GM18868 (cell line): Measurements from ENCODE around the gene PPP2R5D.
"Not testable (repeated sequence)": the region's sequence is repeated elsewhere in the genome, so short reads cannot be mapped to it uniquely, and the experiment has no call there.

Source experiments
- ATAC-seq: cut with Tn5 transposase; IDR thresholded peaks from one replicate; pipeline ENCODE4 v1.9.1; 2021; ENCODE audit warnings: mild to moderate bottlenecking, moderate library complexity; ENCODE audit not compliant: unreplicated experiment

Gene PPP2R5D

DNA sequence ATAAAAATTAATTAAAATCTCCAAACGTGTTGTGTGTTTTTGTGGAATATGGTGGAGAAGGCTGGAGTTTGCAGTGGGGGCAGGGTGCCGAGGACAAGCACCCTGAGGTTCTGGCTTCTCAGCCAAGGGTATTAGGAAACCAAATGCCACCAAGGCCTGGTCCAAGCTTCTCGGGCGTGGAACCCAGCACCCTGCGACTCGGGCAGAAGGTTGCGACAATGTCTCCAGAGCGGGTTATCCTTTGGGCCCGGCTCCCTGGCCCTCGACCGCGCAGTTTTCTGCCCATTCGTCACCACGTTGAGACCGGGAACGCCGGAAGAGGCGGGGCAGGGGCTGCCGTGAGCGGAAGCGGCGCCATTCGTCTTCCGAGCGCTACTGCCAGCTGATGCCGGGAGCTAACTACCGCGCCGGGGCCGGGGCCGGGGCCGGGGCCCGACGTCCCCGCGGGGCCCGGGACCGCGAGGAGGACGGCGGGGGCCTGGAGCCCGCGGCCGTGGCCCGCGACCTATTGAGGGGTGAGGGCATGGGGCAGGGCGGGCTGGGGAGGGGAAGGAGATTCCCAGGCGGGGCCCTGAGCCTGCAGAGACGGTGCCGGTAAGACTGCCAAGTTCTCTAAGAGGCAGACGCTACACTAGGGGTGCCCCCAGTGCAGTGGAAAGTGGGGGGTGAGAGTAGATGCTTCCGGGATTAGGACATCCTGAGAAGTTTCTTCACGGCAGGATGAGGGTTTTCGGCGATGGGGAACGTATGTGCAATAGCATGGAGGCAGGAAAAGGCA, 37.1 kb downstream of the PPP2R5D start, which contains the start of gene RRP36:
Gene RRP36 (plus strand): TSS at position 354 of the 778 bp plus-strand sequence. CDS start 32 bp downstream, at position 386.
- ATAC-seq = peak; percentile 81

DNA sequence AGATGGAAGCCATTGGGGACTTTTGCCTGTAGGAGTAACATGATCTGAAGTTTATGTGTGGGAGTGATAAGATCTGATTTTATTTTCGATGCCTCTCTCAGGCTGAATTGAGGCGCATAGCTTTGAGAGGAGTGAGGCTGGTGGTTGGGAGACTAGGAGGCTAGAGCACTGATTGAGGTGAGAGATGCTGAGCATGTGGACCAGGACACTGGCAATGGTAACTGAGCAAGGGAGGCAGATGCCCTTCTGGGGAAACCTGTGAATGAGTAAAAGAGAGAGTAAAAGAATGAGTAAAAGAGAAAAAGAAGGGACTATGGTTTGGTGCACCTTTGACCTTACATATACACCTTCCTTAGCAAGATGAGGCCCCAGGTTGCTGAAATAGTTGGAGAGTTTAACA, 40.1 kb downstream of the PPP2R5D start:
- ATAC-seq = no peak

DNA sequence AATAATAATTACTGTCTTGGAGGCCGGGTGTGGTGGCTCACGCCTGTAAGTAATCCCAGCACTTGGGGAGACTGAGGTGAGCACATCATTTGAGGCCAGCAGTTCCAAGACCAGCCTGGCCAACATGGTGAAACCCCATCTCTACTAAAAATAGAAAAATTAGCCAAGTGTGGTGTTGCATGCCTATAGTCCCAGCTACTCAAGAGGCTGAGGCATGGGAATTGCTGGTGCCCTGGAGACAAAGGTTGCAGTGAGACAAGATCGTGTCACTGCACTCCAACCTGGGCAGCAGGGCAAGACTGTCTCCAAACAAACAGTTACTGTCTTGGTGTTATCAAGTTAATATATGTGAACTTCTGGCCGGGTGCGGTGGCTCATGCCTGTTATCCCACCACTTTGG, 42.0 kb downstream of the PPP2R5D start:
- ATAC-seq = no peak

DNA sequence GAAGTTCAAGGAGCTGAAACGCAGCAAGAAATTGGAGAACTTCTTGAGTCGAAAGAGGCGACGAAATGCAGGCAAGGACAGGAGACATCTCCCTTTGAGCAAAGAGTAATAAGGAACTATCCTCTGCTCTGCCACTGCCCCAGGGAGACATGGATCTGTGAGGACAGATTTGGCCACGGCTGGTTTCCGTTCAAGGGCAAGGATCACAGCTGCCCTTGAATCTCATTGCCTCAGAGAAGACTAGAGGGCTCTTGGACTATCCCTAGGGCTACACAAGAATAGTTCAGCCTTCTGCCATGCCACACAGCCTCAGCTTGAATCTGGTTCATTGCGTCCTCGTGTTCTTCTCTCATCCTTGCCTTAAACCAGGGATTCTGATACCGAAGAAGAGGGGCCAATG, 44.8 kb downstream of the PPP2R5D start:
- ATAC-seq = no peak

DNA sequence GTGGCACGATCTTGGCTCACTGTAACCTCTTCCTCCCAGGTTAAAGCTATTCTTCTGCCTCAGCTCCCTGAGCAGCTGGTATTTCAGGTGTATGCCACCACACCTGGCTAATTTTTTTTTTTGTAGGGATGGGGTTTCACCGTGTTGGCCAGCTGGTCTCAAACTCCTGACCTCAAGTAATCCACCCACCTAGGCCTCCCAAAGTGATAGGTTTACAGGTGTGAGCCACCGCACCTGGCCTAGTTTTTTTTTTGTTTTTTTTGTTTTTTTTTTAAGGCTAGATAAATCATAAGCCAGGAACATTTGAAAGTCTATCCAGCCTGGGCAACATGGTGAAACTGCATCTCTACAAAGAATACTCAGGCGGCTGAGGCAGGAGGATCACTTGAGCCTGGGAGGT, 48.0 kb downstream of the PPP2R5D start:
- no peak for ATAC-seq

DNA sequence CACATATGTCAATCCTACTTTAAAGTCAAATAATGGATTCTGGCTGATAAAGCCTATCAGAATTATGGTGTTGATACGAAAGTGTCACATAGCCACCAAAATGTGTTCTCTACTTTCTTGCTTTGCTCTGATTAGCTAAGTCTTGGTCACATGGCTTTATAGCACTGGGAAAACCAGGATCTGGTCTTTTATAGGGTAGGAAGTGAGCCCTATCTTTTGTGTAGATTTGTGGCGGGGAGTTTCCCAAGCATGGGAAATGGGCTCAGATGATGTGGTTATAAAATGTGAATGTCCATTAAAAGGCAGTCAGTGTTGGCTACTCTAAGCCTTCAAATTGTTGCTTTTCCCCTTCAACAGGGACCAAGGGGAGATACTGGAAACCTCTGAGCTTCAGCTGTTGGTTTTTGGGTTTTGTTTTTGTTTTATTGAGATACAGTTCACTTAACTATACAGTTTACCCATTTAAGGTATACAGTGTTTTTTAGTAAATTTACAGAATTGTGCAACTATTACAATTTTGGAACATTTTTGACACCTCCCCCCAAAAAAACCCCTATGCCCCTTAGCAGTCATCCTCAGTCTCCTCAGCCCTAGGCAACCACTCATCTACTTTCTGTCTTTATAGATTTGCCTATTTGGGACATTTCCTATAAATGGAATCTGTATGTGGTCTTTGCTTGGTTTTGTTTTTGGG, 49.3 kb downstream of the PPP2R5D start:
- ATAC-seq = no peak

DNA sequence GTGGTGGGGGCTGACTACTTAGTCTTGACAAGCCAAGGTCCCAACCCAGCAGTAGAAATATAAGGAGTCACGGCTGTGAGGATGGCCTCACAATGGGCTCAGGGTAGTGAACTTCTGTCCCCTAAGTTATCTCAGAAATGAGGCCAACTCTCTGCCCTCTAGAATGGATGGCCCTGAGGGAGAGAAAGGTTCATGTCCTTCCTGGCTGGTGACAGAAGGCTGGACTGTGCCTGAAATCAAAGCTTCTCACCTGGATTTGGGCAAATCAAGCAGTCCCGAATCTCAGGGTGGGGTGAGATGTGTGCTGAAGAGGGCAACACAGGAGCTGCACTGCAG, 49.8 kb downstream of the PPP2R5D start:
- ATAC-seq = no peak

DNA sequence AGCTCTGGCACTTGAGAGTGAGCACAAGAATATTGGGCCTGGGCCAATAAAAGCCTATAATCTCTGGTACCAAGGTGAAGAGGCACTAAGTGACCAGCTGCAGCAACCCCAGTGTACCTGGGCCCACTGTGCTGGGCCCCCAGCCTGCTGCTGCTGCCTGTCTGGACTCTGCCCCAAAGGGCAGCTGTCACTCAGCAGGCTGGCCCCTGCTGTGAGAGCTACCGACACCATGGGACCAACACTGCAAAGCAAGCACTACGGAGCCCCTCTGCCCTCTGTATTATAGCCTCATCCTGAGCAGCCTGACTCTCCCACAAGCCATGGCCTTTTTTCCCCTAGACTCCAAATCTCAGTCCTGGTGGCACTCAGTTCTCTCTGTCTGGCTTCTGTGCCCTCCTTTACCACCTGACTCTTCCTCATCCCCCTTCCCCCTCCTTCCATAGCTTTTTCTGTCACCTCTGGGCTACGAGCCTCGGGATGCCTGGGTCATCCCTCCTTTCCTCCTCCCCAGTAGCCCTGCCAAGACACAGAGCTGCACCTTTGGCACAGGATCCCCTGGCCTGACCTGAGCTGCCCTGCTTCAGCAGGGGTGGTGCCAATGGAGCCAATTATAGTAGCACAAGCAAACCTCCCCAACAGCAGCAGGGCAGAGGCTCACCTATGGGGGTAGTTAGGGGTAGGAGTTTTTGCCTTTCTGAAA, 51.3 kb downstream of the PPP2R5D start:
- no peak for ATAC-seq

DNA sequence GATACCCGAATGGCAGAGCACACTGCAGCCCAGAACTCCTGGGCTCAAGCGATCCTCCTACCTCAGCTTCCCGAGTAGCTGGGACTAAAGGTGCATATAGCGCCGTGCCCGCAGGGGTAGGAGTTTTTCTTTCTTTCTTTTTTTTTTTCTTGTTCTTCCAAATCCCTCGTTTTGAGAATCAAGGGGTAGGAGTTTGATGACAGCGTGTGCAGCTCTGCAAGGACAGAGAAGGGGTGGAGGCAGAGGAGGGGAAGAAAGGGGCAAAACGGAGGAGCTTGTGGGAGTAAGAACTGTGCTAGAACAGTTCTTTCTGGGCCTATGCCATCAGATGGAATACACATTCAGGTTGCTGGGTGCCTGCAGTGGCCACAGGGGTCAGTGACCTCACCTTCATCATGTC, 52.3 kb downstream of the PPP2R5D start:
- ATAC-seq = no peak

DNA sequence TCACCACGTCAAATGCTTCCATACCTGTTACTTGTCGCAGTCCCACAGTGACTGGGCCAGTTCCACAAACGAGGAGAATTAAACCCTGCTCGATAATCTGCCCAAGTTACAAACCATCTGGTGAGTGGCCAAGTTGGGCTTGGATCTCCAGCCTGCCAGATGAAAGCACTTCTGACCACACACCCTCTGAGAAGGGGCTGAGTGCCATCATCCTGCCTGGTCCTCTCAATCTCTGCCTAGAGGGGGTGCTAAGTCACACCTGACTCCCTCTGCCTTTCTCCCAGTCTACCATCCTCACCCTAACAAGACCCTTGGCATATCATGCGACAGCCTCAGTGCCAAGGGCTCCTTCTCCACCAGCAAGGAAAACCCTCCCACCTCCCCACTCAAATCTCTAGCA, 52.8 kb downstream of the PPP2R5D start:
- no peak for ATAC-seq

DNA sequence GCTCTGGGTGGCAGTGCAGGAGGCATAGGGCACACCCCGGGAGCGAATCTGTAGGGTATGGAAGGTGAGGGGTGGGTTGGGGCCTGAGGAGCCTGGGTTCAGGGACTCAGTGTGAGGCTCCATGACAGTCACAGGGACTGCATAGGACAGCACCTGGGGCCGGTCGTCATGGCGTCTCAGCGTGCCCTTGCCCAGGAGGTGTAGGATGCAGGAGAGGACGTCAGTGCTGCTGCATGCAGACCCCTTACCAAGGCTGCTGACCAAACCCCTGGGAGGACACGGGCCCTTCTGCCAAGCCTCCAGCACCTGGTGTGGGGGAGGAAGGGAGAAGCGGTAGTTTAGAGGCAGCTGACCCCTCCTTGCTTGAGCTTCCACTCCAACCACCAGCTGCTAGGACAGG, 53.3 kb downstream of the PPP2R5D start:
- ATAC-seq = no peak

DNA sequence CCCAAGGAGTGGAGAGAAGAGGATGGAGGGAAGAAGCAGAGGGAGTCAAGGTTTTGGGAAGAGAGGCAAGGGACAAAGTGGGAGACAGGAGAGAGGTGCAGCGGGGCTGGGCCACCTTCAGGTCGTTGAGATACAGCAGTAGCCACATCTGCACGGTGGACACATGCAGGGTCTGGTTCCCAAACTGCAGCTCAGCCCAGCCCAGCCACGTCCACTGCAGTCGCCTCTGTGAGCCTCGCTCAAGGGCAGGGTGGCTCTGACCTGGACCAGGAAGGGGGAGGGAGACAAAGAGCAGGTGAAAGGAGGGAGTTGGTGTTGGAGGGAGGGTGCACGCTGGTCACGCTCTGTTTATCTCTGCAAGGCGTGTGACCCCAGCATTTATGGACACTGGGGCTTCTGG, 54.4 kb downstream of the PPP2R5D start:
- no peak for ATAC-seq

DNA sequence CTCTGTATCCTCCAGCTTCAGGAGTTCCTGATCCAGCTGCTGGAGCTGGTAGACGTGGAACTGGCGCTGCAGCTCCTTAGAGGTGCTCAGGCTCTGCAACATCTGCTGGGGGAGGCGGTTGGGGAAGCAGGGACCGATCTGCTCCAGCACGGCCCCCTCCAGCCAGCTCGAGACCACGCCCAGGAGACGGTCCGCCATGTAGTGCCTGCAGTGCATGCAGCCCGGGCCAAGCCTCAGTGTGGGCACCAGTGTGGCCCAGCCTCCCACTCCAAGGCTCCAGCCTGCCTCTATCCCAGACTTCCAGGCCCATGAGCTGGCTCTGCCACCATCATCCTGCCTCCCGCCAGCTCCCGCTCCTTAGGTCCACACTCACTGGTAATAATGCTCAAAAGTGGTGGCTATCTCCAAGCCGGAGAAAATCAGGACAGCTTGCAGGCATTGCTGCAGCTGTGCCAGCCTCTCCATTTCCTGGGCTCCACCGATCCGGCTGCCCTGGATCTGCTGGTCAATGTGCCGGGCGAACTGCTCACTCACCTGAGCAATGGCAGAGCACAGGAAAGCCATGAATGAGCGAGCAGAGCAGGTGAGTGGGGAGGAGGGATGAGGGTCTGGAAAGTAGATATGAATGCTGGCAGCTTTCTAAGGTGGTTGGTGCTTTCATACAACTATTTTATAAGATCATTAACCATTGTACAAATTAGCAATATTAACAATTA, 56.3 kb downstream of the PPP2R5D start:
- ATAC-seq = no peak

DNA sequence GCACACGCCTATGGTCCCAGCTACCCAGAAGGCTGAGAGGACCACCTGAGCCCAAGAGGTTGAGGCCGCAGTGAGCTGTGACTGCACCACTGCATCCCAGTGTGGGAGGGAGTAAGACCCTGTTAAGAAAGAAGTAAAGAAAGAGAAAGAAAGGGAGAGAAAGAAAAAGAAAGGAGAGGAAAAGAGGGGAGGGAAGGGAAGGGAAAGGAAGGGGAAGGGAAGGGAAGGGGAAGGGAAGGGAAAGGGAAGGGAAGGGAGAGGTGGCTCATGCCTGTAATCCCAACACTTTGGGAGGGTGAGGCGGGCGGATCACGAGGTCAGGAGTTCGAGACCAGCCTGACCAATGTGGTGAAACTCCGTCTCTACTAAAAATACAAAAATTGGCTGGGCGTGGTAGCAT, 57.1 kb downstream of the PPP2R5D start:
- not testable (repeated sequence) for ATAC-seq

DNA sequence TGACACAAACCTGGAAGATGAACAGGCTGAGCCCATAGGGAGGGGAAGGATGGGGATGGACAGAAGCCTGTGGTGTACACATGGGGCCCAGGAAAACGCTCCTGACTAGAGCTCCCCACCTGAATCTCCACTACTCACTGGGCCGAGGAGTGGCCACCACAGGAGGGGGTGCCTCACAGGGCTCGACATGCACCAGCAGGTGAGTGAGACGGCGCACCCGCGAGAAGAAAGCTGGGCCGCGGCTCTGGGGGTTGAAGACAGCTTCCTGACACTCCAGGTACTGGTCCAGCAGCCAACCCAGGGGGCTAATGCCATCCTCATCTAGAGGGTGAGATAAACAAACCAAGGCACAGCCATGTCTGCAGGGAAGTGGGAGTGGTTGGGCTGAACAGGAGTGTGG, 58.9 kb downstream of the PPP2R5D start:
- ATAC-seq = no peak

DNA sequence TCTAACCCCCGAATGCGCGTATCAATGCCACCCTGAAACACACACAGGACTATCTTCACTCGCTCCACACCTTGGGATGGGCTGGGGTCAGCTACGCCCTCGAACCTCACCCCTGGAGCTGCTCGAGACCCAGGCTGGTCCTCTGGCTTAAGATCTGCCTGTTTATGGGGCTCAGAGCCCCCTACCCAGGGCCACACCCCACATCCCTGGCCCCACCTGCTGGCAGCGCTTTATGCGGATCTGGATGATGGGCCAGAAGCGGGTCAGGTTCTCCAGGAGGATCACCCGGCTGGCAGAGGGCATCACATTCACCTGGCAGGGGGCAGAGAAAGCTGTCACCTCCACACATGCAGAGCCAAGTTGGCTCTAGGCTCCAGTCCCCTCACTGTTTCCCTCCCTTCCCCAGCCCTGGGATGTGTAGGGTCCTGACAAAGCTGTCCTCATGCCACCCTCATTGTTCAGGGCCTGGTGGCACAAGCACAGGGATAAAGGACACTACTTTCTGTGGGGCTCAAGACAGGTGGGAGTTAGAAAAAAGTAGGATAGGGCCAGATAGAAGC, 61.1 kb downstream of the PPP2R5D start:
- ATAC-seq = no peak

DNA sequence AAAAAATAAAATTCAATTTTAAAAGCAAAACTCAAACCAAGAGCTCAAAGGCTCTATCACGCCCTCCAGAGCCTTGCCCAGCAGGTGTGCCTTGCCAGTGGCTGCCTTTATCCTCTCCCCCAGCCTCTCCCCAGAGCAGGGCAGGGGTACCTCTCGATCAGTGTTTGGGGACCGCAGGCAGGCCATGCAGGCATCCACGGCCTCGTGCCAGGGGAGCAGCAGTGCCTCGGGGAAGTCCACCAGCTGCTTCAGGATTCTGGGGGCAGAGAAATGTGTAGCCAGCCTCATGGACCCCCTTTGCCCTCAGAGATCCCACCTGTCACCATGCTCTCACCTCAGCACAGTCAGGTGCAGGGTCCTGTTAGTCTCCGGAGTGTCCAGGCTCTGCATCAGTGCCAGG, 63.6 kb downstream of the PPP2R5D start:
- no peak for ATAC-seq

DNA sequence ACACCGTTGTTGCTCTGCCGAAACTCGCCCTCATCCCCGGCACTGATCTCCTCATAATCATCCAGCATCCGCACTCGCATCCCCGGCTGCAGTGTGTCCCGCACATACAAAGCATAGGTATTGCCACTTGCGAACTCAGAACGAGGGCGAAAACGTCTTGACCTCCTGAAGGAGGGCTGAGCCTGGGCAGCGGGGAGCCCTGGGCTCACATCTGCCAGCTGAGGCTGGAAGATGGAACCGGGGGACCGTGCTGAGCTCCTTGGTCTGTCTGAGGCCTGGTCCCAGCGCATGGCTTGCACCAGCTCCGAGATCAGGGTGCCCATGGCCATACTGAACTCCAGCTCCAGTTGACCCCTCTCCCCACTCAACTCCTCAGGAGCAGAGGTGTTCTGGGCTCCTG, 66.6 kb downstream of the PPP2R5D start:
- no peak for ATAC-seq

DNA sequence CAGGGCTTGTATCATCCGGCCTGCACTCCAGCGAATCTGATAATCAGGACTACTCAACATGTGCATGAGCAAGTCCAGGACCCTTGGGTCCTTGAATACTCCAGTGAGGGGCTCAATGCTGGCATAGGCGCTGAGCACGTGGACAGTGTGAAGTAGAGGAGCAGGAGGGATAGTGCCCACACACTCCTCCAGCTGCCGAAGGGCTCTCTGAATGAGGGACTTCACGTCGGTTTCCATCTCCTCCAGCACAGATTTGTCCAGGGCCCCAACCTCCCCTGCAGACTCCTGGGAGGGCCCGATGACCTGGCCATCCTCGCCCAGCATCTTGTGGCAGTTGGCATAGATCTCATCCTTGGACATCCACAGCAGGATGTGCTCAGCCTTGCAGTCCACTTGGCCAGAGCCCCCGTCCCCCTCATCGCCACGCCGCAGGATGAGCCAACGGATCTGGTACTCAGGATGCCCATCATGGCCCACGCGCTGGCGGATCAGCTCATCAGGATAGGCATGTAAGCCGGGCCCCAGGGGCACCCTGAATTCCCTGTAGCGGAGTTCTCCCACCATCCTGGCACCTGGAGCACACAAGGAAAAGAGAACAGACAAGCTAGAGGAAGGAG, 68.0 kb downstream of the PPP2R5D start:
- ATAC-seq = no peak

DNA sequence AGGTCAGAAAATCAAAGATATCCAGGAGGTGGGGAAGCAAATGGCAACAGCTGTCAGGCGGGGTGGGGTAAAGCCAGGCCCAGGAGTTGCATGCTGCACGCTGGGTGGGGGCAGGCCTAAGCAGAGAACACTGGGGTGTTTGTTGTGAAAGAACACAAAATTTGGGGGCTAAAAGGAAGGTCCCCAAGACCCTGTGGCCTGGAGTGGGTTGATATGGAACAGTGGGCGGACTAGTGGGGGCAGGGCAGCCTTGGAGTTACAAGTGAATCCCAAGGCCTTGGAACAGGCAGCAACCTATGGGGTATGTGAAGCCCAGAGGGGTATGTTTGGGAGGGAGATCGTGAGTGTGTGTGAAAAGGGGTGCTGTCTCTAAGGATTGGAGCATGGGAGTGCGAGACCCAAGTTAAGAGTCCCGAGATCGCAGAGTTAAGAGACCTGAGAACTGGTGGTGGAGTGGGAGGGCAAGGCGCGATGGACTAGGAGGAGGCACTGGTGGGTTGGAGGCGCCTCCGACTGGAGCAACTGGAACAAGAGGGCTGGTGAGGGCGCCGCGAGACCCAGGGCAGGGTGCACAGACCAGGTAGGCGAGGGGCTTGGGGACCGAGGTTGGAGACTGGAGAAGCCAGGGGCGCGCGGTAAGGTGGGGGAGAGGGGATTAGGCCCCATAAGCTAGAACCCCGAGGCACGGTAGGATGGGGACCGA, 68.6 kb downstream of the PPP2R5D start:
- peak; percentile 18 for ATAC-seq
